Fibroblast of skin of left biceps (primary cell): ENCODE measurements around the gene RGS11.

Experiments used
- DNase-seq, 2 experiments: peaks; one replicate each; pipeline ENCODE4 v3.0.0-alpha.2; 2013; ENCODE audit warnings: low read depth in 2 of 2

RGS11 gene

DNA sequence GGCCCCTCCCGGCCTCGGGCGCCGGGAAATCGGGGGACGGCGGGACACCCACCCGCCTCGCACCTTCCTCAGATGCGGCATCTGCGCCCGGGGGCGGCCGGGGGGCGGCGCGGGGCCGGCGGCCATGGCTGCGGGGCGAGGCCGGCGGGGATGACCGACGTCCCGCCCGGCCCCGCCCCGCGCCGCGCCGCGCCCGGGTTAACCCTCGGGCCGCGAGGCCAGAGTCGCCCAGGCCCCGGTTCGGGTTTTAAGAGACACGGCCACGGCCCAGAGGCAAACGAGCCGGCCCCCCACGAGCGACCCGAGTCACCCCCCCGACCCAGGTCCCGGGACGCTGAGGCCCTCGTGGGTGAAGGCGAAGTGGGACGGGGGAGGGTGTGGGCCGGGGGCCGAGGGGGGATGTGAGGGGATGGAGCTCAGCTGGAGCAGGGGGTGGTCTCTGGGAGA lies at the start of gene RGS11:
Gene RGS11, minus strand, starts transcription at position 159 of the 447 bp plus-strand sequence. Its CDS starts 33 bp downstream, at position 126.
- no peak for DNase-seq

DNA sequence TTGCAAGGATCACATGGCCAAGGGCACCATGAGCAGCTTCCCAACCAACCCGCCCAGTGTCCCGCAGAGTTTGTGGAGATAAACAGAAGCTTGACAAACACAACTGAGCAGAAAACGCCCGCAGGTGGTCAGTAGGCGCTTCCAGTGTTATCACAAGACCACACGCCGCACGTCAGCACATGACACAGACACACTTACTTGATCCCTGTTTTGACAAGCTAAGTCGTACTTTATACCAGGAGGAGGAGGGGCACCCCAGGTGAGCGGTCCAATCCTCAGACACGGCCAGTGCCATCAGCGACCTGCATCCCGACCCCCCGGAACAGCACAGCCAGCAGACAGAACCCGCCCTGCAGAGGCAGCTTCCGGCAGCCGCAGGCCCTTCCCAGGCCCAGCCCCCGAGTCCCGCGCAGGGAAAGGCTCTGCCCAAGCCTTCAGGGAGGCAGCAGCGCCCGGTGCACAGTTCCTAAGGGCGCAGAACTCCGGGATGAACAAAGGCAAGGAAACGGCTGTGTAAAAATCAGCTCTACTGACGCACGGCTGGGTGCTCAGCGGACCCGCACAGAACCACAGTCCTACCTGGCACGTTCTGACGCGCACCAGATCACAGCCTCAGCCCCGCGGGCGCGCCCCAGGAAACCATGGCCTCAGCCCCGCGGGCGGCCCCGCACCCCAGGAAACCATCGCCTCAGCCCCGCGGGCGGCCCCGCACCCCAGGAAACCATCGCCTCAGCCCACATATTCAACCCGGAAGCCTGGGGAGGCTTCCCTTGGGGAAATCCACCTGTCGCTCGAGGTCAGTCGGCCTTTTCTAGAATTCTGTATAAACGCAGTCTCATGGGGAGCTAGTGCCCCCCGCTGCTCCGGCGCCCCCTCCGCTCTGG lies 48.9 kb upstream of the RGS11 start:
- DNase-seq = no peak

- no peak for DNase-seq
Measured at GRCh38 chr16:324201-324450, 48.4 kb upstream of the RGS11 start.

GRCh38 chr16:322476-323143 lies 46.9 kb upstream of the RGS11 start:
- no peak for DNase-seq

GRCh38 chr16:321532-321931 lies 45.8 kb upstream of the RGS11 start:
- no peak for DNase-seq

DNA sequence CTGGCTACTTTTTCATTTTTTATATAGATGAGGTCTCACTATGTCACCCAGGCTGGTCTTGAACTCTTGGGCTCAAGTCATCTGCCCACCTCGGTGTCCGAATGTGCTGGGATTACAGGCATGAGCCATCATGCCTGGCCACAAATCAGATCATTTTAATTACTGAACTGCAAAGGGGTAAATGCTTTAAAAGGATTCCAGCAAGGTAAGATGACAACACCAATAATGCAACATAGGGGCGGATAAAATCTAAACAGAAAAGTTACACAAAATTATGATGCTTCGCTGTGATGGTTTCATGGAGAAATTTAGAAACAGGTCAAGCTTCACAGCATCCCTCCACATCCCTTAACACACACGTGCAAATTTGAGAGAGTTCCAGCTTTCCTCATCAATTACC lies 44.5 kb upstream of the RGS11 start:
- DNase-seq = no peak

DNA sequence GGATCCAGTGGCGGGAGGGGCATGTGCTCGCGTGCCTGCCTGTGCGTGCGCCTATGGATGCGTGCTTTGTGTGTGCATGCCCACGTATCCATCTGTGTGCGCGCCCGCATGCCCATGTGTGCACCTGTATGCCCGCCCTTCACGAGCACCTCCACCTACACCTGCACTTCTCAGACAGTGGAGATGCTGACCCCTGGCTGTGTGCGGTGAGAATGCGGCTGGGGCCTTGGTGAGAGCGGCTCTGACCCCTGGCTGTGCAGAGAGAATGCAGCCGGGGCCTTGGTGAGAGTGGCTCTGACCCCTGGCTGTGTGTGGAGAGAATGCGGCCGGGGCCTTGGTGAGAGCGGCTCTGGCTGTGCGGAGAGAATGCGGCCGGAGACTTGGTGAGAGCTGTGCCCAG lies 42.9 kb upstream of the RGS11 start:
- no peak for DNase-seq

DNA sequence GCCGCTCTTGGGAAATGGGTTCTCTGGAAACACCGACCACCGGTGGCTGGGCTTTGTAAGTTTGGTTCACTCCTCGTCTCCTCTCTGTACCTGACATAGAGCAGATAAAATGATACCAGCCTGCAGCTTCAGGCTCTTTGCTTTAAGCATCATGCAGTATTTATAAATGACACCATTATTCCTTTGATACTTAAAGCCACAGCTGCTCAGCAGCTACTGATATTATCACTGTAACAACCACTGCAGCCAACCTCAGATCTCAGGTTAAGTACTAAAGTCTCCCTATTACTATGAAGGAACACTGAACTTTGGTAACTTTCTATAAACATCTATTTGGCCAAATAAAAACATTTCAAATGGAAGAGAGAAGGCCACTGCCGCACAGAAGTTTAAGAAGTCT lies 41.8 kb upstream of the RGS11 start:
- DNase-seq = no peak

DNA sequence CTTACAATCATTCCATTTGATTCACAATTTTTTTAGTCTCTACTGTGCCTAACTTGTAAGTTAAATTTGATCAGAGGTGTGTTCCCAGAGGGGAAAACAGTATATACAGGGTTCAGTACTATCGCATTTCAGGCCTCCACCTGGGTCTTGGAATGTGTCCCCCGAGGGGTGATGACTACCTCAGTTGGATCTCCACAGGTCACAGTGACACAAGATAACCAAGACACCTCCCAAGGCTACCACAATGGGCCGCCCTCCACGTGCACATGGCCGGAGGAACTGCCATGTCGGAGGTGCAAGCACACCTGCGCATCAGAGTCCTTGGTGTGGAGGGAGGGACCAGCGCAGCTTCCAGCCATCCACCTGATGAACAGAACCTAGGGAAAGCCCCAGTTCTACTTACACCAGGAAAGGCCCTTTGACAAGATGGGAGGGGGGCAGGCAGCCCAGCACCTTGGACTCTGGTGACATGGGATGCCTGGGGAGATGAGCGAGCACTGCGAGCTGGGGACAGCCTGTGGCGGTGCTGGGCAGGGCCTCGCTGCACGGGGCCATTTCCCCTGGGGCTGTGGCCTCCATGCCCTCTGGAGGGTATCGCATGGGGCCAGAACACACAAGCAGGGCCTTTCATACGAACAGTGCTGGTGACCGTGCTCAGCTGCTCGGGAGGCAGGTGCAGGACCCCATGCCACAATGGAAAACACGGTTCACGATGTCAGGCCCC lies 41.2 kb upstream of the RGS11 start:
- no peak for DNase-seq

DNA sequence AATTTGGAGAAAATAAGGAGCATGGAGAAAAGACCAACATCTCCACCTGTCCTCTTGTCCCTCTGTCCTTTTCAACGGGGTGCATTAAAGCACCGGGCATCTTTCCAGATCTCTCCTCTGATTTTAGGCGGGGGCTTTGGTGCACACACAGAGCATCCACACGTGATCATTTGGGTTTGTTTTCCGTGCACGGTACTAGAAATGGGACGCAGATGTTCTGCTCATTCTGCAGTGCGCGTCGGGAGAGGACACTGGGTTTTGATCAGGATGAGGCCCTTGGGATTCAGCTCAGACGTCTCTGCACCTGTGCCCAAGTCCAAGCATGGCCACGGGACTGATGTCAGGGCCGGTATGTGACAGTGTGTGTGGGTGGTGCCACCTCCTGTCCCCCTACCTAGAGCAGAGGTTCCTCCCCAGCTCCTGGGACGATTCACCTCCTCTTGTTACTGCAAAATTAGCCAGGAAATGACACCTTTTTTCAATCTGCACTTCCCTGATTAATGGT lies 39.1 kb upstream of the RGS11 start:
- no peak for DNase-seq

DNA sequence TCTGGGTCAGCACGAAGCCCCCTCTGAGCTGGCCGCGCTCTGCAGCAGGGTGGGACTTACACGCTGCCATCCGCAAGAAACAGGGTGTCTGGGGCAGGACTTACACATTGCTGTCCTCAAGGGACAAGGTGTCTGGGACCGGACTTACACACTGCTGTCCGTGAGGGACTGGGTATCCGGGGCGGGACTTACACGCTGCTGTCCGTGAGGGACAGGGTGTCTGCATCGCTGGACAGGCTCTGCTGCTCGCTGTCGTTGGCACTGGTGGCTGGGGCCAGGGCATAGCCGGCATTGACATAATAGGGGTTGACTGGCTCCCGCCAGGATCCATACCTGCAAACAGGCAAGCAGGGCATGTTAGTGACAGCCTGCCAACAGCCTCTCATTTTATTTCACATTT lies 38.6 kb upstream of the RGS11 start:
- DNase-seq = no peak

DNA sequence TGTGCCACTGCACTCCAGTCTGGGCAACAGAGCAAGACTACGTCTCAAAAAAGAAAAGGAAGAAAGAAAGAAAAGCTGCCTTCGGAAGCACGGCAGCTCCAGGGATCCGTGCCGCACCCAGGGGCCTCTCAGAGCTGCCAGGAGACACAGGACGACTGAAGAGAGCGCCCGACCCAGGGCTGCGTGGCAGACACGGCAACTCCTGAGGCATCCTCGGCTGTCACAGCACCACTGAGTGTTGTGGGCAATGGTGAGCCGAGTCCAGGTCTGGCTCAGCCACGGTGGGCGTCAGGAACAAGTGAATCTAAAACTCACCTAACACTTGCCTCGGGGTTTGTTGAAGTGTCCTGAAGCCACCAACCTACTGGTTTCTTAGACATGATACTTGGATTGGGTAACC lies 36.0 kb upstream of the RGS11 start:
- no peak for DNase-seq

- DNase-seq = no peak
Measured at GRCh38 chr16:309476-309875, 33.7 kb upstream of the RGS11 start.

DNA sequence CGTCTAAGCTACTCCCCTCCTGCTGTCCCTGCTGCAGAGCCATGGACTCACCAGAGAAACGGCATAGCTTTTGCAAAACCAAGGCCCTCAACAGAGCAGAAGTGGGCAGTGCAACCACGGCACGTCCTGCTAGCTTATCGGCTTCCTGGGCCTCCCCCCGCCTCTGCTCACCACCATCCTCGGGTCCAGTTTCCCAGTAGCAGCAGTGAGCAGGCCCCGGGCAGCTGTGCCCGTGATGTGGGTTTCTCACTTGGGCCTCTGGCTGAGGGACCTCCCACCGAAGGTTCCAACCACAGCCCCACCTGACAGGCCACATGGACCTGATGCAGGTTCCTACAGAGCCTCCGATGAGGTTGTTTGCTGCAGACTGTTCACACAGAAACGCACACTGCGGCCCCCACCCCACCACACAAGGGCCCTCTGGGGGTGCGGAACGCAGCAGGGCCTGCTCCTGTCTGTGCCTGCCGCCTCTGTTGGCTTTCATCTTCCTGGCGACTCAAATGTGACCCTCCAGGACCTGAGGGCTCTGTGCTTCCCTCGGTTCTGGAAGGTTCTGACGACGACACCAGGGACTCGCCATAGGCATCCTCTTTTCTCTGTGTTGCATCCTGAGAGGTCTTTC lies 32.1 kb upstream of the RGS11 start:
- no peak for DNase-seq

DNA sequence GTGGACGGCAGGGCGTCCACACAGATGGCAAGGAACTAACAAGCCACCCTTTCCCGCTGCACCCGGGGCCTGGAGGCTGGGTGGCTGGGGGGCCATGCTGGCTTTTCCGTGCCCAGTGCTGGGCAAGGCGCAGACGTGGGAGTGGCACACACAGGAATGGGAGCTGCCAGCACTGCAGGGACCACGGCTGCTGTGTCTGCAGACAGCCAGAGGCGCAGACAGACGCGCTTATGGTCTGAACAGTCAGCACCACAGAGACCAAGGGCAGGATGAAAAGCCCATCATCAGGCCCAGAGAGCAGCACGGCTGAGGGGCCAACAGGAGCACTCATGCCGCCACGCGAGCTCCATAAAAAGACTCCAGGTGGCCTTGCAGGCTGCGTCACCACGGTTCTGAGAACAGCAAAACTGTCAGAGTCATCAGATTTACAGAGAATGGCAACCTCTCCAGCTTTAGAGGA lies 31.2 kb upstream of the RGS11 start:
- no peak for DNase-seq

DNA sequence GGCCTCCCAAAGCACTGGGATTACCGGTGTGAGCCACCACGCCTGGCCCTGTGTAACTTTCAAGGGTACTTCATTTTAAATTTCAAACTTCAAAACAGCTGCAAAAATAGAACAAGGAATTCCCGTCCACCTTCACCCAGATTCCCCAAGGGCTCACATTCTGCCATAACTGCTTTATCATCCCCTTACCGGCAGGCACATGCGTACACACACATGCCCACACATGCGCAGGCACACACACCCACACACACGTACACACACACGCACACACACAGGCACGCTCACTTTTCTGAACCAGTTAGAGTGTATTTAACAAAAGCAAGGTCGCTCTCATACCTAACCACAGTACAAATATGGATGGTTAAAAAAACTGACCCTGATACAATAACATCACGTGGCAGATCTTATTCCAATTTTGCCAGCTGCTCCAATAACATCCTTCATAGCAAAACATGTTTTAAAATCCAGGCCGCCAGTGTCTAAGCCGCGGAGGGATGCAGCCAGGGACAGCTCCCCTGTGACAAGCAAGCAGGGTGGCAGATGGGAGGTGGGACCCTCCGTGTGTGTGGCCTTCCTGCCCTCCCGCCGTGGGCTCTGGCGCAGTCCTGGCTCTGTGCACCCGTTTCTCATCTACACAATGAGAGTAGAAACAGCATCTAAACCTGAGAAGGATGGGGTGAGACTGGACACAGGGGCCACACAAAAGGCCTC lies 30.3 kb upstream of the RGS11 start:
- no peak for DNase-seq

DNA sequence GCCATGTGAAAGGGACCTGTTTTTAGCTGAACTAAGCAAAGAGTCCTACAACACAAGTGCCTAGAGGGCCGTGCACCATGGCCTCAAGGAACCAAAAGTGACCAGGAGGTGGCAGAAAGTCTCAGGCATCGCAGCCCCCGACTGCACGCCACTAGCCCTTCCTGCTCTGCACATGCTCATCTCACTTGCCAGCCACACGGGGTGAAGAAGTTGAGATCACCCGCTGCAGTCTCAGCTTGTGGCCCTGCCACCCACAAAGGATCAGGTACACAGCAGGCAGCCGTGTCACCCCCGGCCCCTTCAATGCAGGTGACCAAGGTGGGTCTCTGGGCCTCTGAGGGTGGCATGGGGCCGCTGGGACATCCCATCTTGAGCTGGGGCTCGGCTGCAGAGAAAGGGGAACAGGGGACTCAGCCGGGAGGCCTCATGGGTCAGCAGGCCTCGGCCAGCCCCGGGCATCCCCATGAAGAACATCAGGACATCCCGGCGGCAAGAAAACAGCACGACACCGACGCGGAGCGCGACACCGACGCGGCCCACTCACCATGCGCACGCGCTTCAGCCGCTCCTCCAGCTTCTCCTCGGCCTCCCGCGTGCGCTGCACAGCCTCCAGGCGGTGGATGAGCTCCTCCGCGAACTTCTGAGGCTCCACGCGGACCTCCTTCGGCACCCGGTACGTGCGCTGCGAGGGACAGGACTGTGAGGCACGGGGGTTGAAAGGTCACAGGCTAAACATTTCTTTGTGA lies 28.2 kb upstream of the RGS11 start:
- no peak for DNase-seq

DNA sequence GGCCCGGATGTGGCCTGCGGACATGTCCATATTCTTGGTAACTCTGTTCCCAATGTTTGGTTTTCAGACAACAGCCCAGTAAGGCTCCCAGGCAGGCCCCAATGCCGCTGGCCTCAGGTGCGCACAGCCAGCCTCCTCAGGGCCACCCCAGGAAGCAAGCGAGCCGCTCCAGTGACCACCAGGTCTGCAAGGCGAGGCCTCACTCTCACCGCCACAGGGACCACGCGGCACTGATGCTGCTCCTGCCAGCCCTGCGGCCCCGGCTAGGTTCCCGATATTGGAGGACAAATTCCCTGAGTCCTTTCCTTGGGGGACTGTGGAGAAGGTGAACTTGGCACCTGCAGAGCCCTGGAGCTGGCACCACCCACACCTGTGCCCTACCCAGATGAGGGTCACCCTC lies 26.2 kb upstream of the RGS11 start:
- no peak for DNase-seq

- DNase-seq = no peak
Measured at GRCh38 chr16:301235-301634, 25.5 kb upstream of the RGS11 start.

- DNase-seq = no peak
Measured at GRCh38 chr16:297832-298231, 22.1 kb upstream of the RGS11 start.
